Measurements from ENCODE around the gene GALNT9.

DNA sequence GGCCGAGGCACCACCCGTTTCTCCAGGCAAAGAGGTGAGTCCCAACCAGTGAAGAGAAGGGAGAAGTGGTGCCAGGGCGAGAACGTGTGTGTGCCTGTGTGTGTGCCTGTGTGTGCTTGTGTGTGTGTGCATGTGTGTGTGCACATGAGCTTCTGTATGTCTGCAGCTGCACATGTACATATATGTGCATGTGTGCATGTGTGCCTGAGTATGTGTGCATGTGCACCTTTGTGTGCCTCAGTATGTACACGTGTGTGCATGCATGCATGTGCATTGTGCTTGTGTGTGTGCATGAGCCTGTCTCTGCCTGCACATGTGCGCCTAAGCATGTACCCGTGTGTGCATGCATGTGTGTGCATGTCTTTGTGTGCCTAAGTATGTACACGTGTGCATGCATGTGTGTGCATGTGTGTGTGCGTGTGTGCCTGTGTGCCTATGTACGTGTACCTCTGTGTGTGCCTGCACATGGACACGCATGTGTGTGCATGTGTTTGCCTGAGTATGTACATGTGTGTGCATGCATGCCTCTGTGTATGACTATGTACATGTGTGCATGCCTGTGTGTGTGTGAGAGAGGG, 5.9 kb upstream of the GALNT9 start:
- TF ChIP-seq, protein P1, sequence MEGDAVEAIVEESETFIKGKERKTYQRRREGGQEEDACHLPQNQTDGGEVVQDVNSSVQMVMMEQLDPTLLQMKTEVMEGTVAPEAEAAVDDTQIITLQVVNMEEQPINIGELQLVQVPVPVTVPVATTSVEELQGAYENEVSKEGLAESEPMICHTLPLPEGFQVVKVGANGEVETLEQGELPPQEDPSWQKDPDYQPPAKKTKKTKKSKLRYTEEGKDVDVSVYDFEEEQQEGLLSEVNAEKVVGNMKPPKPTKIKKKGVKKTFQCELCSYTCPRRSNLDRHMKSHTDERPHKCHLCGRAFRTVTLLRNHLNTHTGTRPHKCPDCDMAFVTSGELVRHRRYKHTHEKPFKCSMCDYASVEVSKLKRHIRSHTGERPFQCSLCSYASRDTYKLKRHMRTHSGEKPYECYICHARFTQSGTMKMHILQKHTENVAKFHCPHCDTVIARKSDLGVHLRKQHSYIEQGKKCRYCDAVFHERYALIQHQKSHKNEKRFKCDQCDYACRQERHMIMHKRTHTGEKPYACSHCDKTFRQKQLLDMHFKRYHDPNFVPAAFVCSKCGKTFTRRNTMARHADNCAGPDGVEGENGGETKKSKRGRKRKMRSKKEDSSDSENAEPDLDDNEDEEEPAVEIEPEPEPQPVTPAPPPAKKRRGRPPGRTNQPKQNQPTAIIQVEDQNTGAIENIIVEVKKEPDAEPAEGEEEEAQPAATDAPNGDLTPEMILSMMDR (IDR thresholded peaks at IDR 0.05): no peak
- TF ChIP-seq POLR2A (IDR thresholded peaks at IDR 0.05): no peak

Measured in ovary (tissue), 3 donors.